ES-I3 (cell line): Measurements from ENCODE around the gene VPS39.

Experiments used
- H3K36me3 ChIP-seq: 2 replicates; pipeline ENCODE4 v1.6.1; 2013; ENCODE audit warnings: mild to moderate bottlenecking, low read length, control low read depth, moderate library complexity; ENCODE audit not compliant: insufficient read depth
- H3K4me1 ChIP-seq: 2 replicates; pipeline ENCODE4 v1.6.1; 2013; ENCODE audit warnings: mild to moderate bottlenecking, control low read depth, low read length; ENCODE audit not compliant: insufficient read depth
- H3K9ac ChIP-seq: 2 replicates; pipeline ENCODE4 v1.6.1; 2013; ENCODE audit warnings: low read depth, mild to moderate bottlenecking, low read length, moderate library complexity
- H3K9me3 ChIP-seq: 2 replicates; pipeline ENCODE4 v1.6.1; 2013; ENCODE audit warnings: mild to moderate bottlenecking, low read length, moderate library complexity; ENCODE audit not compliant: control insufficient read depth, insufficient read depth

Gene VPS39

DNA sequence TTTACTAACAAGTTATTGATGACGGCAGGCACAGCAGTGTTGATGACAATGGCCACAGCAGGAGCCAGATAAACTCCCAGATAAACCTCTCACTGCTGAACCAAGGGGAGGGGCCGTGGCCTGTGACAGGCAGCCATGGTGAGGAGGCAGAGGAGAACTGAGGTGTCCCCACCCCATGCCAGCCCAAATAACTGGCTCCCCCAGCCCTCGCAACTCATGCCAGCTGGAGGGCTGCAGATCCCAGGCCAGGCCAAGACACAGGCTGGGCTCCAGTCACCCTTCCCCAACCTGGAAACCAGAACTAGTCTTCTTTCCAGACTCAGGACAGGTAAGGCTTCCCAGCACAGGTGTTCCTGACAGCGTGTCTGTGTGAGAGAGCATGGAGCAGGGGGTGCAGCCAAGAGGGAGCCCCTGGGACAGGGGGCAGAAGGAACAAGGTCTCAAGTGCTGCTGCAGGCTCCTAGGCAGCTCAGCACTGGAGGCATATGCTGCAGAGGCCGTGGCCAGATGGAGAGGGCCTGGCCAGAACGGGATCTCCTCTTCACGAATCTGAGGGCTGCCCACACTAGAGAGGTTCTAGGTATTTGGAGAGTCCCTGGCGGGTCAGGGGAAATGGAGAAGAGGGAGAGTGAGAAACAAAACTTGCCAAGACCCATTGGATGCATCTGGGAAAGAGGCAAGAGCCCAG lies 67.6 kb downstream of the VPS39 start:
- Histone ChIP-seq H3K9ac (no peak overlapping the region), H3K36me3 (no peaks in the 10 kb centered on the region), H3K9me3 (no peaks in the 10 kb centered on the region), H3K4me1 (no peaks in the 10 kb centered on the region)

DNA sequence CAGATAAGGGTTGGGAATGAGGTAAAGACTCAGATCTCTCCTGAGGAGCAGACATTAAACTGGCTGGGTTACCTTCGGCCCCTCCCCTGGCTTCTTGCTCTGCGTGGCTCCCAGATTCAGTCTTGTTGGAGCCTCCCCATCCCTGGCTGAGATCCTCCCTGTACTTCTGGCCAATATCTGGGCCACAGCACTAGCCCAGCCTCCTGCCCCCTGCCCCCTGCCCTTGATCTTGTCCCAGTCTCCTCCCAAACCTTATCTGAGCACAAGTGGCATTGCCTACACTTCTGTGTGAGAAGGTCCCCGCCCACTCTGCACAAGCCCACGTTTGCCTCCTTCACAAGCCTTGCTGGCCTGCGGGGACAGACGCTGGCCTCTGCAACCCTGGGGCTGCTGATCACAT lies 68.5 kb downstream of the VPS39 start:
- H3K36me3 ChIP-seq: no peaks in the 10 kb centered on the region
- H3K9ac ChIP-seq: no peak overlapping the region
- no peaks in the 10 kb centered on the region for H3K9me3 ChIP-seq
- H3K4me1 ChIP-seq: no peaks in the 10 kb centered on the region

DNA sequence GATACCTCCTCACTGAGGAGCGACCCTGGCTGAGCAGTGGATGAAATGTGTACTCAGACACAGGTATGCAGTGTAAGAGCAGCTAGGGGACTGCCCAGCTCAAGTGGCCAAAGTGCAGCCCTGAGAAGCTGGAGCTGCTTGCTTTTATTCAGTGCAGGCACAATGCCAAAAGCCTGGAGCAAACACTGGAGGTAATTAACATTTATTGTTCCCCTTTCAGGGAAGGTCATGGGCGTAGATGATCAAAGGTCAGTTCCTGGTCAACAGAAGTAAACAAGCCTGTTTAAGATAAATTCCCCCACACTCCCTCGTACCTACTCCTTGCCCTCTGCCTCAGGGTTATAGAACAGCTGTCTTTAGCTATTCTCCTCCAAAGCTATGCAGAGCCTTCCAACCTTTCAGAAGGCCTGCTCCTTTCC lies 69.1 kb downstream of the VPS39 start:
- Histone ChIP-seq H3K9me3 (no peaks in the 10 kb centered on the region), H3K9ac (no peak overlapping the region), H3K36me3 (no peaks in the 10 kb centered on the region), H3K4me1 (no peaks in the 10 kb centered on the region)

DNA sequence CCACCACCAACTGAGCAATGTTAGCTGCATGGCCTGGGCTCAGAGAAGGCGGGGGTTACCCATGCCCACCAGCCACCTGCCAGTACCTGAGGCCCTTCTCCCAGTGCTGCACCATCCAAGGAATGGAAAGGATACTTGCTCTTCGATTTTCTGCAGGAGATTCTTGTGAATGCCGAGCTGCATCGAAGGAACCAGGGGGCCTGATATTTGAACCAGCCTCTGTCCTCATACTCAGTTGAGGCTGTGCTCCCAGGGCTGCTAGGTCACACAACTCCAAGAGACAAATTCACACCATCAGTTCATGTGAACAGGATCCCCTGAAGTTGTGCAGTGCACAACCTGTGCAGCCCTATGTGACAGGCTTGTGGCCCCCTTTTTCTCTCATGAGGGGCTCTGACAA lies 69.7 kb downstream of the VPS39 start:
- H3K36me3 ChIP-seq: no peaks in the 10 kb centered on the region
- H3K9me3 ChIP-seq: no peaks in the 10 kb centered on the region
- H3K4me1 ChIP-seq: no peaks in the 10 kb centered on the region
- H3K9ac ChIP-seq: no peak overlapping the region

DNA sequence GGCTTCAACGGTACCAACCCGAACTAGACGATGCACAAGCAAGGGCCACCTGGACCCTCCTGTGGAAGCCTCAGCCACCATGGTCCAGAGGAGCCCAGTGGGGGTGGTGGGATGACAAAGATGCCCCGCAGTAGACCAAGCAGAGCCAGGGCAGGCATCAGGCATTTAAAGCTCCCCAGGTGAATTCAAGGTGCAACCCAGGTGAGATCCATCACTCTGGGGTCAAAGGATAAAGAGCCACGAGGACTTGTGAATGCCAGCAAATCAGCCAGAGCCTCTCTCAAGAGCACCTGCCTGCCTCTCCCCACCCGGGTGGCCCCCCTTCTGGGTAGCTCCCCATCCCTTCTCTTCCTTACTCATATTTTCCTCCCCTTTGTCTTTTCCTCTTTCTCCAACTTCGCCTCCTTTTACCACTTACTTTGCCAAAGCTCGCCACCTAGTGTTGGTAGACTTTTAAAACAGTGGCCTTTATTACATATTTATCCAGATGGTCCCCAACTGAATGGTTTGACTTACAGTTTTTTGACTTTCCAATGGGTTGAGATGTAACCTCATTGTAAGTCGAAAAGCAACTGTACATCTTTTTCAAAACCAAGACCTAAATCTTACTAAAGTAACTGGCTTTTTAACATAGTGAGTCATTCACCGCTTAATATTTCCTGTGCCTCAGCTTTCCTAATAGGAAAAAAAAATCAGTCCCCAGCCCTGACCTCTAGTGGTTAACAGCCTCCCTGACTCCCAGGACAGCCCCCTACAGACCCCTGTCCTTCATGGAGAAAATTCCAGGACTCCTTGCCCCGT lies 70.4 kb downstream of the VPS39 start:
- Histone ChIP-seq H3K36me3 (no peaks in the 10 kb centered on the region), H3K9me3 (no peaks in the 10 kb centered on the region), H3K9ac (no peak overlapping the region), H3K4me1 (no peaks in the 10 kb centered on the region)

DNA sequence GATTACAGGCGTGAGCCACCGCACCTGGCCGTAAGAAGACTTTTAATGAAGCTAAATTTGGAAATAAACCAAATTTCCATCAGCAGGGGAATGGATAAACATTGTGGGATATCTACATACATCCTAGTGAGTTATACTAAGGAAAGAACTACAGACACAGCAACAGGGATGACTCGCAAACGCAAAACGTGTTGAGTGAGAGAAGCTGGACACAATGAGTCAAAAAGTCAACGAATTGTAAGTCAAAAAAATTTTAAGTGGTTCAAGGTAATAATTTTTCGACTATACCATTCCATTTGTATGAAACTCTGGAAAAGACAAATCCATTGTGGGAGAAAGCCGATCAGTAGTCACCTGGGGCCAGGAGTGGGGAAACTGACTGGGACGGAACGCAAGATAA lies 71.6 kb downstream of the VPS39 start:
- H3K4me1 ChIP-seq: no peaks in the 10 kb centered on the region; the same call in 1 of the 2 replicates
- H3K36me3 ChIP-seq: no peaks in the 10 kb centered on the region
- no peak overlapping the region for H3K9ac ChIP-seq
- H3K9me3 ChIP-seq: no peaks in the 10 kb centered on the region

DNA sequence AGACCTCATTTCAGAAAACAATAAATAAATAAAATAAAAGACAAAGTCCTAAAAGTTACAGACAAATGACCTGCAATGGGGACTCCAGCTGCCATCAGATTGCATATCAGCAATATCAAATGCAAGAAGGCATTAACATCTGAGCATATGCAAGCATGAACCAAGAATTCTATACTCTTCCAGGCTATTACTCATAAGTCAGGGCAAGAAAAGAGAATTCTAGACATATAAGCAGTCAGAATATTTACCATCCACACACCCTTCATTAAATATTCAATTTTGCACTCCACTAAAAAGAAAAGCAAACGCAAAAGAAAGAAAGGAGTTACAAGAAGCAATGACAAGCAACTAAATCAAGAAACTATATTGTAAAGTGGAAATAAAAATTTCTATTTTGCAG lies 72.8 kb downstream of the VPS39 start:
- Histone ChIP-seq H3K9ac (no peak overlapping the region), H3K9me3 (no peaks in the 10 kb centered on the region), H3K36me3 (no peaks in the 10 kb centered on the region), H3K4me1 (no peaks in the 10 kb centered on the region; the same call in 1 of the 2 replicates)

DNA sequence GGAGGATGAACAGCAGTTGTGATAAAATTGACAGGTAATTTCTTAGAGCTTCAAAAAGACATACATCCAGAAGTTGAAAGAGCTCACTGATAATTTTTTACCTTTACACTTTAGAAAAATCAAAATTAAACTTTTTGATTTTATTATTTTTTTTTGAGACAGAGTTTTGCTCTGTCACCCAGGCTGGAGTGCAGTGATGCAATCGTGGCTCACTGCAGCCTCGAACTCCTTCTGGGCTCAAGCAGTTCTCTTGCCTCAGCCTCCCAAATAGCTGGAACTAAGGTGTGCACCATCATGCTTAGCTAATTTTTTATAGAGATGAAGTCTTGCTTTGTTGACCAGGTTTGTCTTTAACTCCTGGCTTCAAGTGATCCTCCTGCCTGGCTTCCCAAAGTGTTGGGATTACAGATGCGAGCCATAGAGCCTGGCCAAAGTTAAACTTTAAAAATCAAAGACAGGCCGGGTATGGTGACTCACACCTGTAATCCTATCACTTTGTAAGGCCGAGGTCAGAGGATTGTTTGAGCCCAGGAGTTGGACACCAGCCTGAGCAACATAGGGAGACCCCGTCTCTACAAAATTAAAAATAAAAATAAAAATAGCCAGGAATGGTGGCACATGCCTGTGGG lies 73.4 kb downstream of the VPS39 start:
- H3K9me3 ChIP-seq: no peaks in the 10 kb centered on the region
- H3K36me3 ChIP-seq: no peaks in the 10 kb centered on the region
- H3K4me1 ChIP-seq: no peaks in the 10 kb centered on the region; the same call in 1 of the 2 replicates
- H3K9ac ChIP-seq: no peak overlapping the region

DNA sequence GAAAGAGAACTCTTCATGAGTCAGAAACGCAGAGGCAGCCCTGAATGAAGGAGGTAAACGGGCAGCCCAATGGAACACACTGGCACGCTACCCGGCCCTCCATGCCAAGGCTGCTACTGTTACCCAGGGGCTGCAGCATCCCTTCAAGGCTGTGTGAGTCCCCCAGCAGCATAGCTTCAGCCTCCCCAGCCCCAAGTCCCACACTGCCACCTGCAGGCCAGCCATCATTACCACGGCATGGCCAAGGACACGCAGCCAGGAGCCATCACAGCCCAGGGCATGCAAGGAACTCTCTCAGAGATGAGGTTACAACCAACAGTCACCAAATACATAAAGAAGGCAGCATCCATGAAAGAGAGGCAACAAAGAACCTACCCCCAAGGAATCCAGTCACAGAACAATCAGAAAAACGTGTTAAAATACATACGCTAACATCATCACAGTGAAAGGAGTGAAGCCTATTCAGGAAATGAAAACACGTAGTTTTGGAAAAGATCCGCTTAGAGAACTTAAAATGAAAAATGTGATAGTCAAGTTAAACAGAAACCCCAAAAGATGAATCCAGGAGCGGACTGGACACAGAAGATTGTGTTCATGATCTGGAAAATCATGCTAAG lies 74.1 kb downstream of the VPS39 start:
- Histone ChIP-seq H3K36me3 (no peaks in the 10 kb centered on the region), H3K9ac (no peak overlapping the region)

DNA sequence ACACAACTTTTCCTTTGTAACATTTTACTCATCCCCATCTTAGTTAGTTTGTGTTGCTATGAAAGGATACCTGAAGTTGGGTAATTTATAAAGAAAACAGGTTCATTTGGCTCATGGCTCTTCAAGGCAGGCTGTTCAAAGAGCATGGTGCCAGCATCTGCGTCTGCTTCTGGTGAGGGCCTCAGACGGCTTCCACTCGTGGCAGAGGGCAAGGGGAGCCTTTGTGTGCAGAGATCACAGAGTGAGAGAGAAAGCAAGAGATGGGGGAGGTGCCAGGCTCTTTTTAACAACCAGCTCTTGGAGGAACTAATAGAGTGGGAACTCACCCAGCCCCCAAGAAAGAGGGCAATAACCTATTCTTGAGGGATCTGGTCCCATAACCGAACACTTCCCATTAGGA lies 74.7 kb downstream of the VPS39 start:
- H3K4me1 ChIP-seq: no peaks in the 10 kb centered on the region; the same call in 1 of the 2 replicates
- no peaks in the 10 kb centered on the region for H3K36me3 ChIP-seq
- no peaks in the 10 kb centered on the region for H3K9me3 ChIP-seq
- no peak overlapping the region for H3K9ac ChIP-seq

More for the DNA sequence above, 74.1 kb downstream of the VPS39 start:
- Histone ChIP-seq H3K4me1 (no peaks in the 10 kb centered on the region; the same call in 1 of the 2 replicates), H3K9me3 (no peaks in the 10 kb centered on the region)

DNA sequence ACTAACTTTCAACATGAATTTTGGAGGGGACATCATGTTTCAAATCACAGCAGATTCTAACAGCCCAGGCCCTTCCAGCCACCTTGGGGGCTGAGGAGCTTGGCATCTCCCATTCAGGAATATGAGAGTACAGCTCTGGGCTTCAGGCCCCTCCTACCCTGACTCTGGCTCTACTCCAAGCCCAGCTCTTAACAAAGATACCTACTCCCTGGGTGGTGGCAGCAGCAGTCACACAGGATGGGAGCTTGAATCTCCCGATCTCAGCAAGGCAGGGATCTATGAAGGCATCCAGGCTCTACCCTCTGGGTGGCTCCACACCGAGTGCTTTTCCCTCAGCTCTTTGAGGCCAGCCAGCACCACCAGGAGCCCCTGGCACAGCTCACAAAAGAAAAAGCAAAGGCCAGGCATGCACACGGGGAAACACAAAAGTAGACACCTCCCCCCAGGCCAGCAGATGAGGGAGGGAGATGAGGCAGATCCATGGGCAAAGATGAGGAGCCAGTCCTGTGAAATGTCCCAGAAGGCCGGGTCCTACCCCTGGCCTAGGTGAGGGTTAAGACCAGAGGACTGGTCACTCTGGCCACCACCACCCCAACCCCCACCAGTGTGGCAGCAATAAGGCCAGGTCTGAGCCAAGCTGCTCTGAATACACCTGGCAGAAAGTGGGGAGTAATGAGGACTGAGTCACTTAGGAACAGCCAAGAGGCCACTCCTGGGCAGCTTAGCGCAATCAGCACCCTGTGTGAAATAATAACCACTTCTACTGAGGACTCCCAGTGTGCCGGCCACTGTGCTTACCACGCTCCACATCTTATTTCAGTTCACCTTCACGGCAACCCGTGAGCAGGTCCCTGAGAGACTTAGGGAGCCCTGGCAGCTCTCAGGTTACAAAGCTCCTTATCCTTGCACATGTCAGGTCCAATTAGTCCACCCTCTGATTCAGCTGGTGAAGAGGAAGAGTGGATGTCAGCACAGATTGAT lies 76.0 kb downstream of the VPS39 start:
- H3K36me3 ChIP-seq: no peaks in the 10 kb centered on the region
- no peaks in the 10 kb centered on the region; the same call in 1 of the 2 replicates for H3K4me1 ChIP-seq
- H3K9ac ChIP-seq: no peak overlapping the region
- H3K9me3 ChIP-seq: no peaks in the 10 kb centered on the region

DNA sequence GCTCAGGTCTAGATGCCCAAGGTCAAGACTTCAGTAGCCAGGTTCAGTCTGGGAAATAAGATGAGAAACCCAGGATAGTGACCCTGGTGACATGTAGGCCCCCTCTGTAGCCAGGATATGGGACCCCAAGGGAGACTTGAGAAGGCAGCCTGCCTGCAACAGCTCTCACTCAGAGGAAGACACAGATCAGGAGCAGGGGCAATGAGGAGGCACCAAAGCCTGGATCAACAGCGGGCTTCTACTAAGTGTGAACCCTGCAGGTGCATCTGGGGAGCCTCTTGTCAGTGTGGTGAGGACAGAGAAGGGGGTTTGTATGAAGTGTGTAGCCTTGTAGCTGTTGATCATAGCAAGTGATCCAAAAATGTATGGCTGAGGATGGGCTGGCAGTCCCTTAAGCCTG lies 77.1 kb downstream of the VPS39 start:
- Histone ChIP-seq H3K9ac (no peak overlapping the region), H3K36me3 (no peaks in the 10 kb centered on the region), H3K4me1 (no peaks in the 10 kb centered on the region; the same call in 1 of the 2 replicates), H3K9me3 (no peaks in the 10 kb centered on the region)

DNA sequence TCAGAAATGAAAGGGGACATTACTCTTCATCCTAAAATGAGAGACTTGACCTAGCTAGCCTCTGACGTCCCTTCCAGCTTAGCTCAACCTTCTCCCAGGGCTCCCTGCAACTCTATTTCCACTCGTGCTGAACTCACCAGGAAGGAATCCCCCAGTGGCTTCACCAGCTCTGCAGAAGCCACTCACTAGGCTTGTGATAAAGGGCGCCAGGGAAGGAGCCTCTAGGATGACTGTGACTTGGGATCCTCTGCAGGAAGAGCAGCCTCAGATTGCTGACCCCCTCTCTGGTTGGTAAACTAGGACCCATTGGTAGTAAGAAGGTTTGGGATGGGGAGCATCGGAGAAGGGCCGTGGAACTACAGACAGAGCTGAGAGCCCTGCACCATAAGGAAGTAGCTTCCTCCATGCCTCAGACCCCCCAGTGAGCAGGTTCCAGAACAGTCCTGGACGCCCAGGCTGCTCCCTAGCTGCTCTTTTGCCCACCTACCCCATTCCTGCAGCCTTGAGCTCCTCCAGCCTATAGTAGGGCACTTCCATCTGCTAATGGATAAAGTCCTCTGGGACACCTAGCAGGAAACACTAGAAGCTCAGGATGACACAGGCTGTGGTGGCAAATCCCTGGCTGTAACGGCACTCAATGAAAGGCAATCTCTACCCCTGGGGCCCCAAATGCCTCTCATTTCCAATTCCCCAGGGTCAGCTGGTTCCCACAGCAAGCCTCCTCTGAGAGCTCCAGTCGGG lies 77.7 kb downstream of the VPS39 start:
- Histone ChIP-seq H3K36me3 (no peaks in the 10 kb centered on the region), H3K9me3 (no peaks in the 10 kb centered on the region), H3K9ac (no peak overlapping the region), H3K4me1 (no peaks in the 10 kb centered on the region; the same call in 1 of the 2 replicates)
